NCI-H446 (cell line): ENCODE results near the gene SUMO2.
A peak's percentile ranks its signal among the peaks of the same experiment; 100 is the strongest.
"Not testable (repeated sequence)": the region's sequence is repeated elsewhere in the genome, so short reads cannot be mapped to it uniquely, and the experiment has no call there.

Experiments used
- DNase-seq, 2 experiments: peaks; one replicate each; lab custom pipeline; 2025; lab: John Stamatoyannopoulos, UW

The SUMO2 gene

GRCh38 chr17:75181608-75182318, 996 bp downstream of the SUMO2 start:
- DNase-seq, result no peak

- no peak for DNase-seq
Measured at GRCh38 chr17:75181110-75181509, 1.6 kb downstream of the SUMO2 start.

GRCh38 chr17:75178453-75178852, 4.3 kb downstream of the SUMO2 start:
- no peak for DNase-seq

DNA sequence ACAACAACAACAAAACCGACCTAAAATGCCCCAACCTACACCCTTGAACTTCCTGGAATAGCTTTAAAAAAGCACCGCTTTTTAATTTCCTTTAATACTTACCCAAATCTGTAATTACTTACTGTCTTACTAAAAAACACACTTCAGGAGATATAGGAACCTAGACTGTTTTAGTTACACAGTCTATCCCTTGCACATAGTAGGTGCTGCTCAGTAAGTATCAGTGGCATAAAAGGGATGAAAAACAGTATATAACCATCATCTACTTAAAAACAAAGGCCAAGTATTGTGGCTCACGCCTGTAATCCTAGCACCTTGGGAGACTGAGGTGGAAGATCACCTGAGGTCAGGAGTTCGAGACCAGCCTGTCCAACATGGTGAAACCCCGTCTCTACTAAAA, 6.1 kb downstream of the SUMO2 start:
- DNase-seq, result no peak

- DNase-seq, result no peak
Measured at GRCh38 chr17:75174996-75175395, 7.8 kb downstream of the SUMO2 start.

DNA sequence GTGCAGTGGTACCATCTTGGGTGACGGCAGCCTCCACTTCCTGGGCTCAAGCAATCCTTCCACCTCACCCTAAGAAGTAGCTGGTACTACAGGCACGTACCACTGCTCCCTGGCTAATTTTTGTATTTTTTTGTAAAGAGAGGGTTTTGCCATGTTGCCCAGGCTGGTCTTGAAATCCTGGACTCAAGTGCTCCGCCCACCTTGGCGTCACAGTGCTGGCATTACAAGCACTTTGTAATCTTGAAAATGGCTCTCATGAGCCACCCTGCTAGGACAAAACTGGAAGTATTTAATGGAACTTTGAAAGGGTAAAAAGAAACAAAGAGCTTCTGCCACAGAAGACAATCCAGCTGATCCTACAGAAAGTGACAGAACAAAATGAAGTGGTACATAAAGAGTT, 9.2 kb downstream of the SUMO2 start:
- DNase-seq, result no peak

GRCh38 chr17:75168998-75169397, 13.8 kb downstream of the SUMO2 start:
- no peak for DNase-seq

GRCh38 chr17:75164606-75165005, 18.2 kb downstream of the SUMO2 start:
- DNase-seq, result not testable (repeated sequence)

DNA sequence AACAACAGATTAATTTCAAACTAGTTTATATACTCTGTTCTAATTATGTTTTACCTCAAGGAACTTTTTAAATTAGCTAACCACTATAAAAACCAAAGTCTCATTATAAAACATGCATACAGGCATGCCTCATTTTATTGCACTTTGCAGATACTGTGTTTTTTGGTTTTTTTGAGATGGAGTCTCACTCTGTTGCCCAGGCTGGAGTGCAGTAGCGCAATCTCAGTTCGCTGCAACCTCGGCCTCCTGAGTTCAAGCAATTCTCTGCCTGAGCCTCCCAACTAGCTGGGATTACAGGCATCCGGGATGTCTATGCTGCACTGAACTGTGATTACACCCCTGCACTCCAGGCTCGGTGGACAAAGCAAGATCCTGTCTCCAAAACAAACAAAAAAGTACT, 19.7 kb downstream of the SUMO2 start:
- DNase-seq, result no peak

DNA sequence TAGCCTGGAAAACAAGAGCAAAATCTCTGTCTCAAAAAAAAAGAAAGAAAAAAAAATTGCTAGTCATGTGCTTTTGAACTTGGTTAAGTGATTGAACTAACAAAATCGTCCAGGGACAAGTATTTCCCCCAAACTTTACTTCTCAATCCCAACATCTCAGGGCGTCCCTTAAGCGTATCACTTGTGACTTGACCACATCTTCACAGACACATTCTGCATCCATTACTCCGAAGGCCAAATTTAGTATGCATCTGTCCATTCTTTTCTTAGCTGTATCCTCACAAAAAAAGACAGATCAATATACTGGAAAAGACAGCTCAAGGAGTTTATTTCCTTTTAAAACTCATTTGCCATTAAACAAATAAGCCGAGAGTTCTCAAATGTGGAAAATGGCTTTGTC, 22.5 kb downstream of the SUMO2 start:
- no peak for DNase-seq

- no peak for DNase-seq
Measured at GRCh38 chr17:75159196-75160031, 23.3 kb downstream of the SUMO2 start.

DNA sequence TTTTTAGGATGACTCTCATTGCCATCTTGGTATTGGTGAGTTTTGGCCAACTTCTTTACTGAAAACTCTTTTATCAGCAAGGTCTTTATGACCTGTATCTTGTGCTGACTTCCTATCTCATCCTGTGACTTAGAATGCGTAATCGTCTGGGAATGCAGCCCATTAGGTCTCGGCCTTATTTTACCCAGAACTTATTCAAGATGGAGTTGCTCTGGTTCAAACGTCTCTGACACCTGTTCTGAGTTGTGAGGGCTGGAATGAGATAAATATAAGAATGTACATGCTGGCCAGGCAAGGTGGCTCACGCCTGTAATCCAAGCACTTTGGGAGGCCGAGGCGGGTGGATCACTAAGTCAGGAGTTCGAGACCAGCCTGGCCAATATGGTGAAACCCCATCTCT, 24.3 kb downstream of the SUMO2 start:
- not testable (repeated sequence) for DNase-seq

DNA sequence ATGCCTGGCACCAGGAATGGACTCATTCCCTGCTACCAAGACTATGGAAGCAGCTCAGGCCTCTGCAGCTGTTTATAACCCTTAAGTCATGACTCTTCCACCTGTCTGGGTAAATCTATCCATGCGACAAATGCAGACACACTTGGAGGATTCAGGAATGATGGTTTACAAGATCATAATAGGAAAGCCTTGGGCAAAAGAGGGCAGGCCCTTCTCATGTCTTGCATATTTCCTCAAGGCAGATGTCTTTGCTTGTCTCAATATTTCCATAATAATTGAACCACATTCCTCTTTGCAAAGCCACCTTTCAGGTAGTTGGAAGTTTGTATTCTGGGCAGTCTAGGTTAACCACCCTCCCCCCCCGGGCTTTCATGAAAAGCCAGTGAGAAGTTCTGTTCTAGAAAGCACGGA, 27.6 kb downstream of the SUMO2 start:
- no peak for DNase-seq

DNA sequence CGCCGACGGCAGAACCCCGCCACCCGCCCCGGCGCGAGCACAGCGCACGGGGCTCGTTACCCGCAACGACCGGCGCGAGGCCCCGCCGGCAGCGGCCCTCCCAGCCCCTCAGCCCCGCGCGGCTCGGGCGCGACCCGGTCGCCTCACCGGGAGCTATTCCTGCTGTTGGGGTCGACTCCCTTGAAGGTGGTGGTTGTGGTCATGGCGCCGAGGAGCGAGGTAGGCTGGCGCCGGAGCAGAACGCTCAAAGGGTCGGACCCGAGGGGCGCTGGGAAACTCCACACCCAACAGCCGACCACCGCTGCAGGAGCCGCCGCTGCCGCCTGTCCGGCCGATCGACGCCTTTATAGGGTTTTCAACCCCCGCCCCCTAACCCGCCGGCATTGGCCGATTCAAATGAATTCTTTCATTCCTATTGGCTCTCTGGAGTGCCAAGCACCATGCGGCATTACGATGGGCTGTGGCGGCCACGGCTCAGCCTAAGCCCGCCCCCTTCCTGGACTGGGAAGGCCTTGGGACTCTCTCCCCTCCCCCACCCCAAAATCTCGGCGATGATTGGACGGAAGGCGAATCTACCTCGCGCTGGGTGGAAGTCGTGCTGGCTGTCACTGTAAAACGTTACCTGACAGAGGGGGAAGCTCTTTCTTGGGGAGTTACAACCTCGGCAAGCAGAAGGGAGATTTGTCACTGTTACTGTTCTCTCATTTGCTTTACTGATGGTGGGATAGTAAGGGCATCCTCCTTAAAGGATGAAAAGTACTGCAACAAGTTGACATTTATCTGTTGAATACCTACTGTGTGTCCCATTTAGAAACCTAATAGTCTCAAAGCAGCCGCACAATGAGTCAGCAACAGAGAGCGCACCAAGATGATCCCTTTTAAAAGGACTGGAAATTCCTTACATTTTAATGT, 28.3 kb downstream of the SUMO2 start, which contains the start of gene JPT1:
Gene JPT1, minus strand, starts transcription at position 318 of the 912 bp plus-strand sequence. Its CDS starts 115 bp downstream, at position 203.
- peak; percentile 97 to 100 for DNase-seq

GRCh38 chr17:75153780-75154194, 29.0 kb downstream of the SUMO2 start:
- DNase-seq, result peak in 1 of 2 experiments; percentile 44

GRCh38 chr17:75152922-75153779, 29.6 kb downstream of the SUMO2 start:
- peak; percentile 23 to 60 for DNase-seq

DNA sequence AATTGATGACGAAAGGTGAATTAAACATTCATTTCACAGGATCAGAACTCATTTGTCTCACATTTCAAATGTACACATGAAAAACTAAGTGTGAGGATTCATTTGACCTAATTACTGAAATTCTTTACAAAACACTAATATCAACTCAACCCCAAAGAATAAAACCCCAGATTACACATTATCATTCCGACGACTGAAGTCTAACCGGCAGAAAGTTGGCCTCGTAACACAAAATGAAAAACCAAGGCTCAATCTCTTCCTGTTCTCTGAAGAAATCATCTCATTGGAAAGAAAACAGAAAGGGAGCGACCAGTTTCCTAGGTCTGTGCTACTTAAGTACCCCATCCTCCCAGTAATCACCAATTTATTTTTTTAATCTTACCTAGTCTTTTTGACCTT, 30.2 kb downstream of the SUMO2 start:
- no peak for DNase-seq

DNA sequence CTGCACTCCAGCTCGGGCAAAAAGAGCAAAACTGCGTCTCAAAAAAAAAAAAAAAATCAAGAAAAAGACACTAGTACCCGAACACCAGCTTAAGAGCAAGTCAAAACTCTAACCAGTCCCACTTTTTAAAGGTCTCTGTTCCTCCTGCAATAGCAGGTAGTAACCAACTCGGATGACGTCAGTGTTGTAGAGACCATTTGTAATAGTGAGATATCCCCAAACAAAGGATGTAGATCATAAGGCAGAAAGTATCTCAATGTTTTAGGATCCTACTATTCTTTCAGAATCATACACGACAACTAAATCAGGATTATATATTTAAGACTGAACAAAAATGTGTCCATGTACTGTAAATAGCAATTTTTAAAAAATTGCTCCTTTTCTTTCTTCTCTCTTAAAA, 30.8 kb downstream of the SUMO2 start:
- peak in 1 of 2 experiments; percentile 36 for DNase-seq

DNA sequence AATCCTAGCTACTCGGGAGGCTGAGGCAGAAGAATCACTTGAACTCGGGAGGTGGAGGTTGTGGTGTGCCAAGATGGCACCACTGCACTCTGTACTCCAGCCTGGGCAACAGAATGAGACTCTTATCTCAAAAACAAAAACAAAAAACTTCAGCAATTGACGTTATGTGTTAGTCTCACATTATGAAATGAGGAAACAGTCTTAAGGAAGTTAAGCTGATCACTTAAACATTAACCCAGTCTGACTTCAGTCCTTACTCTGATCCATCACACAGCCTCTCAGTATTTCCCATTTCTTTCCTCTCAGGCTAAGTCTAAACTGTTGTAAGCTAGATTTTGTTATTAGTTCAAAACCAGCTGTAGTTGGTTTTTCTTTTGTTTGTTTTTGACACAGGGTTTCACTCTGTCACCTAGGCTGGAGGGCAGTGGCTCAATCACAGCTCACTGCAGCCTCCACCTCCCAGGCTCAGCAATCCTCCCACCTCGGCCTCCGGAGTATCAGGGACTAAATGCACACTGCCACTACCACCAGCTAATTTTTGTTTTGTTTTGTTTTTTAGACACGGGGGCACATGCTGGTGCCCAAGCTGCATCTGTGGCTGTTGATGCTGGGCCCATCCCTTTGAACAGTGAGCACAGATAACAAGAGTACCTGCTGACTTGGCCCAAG, 34.7 kb downstream of the SUMO2 start:
- DNase-seq, result no peak

- DNase-seq, result no peak
Measured at GRCh38 chr17:75146592-75146991, 36.2 kb downstream of the SUMO2 start.
